D721Med (cell line): ENCODE data around the gene RPS2.

ENCODE experiments used
- DNase-seq: peaks from one replicate; pipeline ENCODE4 v3.0.0; 2011; ENCODE audit warnings: low spot score; ENCODE audit not compliant: insufficient read length
- FAIRE-seq: peaks from 2 replicates; lab custom pipeline; 2011; peaks lifted over from hg19 to GRCh38; lab: Jason Lieb, UNC
- TF ChIP-seq, protein P1 (sequence below): IDR thresholded peaks from 2 replicates; pipeline ENCODE4 v1.5.1; 2012; ENCODE audit warnings: mild to moderate bottlenecking, control low read depth; ENCODE audit not compliant: insufficient read depth; ENCODE audit errors: missing control alignments

The RPS2 gene

GRCh38 chr16:1983544-1984346 lies 19.1 kb upstream of the RPS2 start, which contains the start of gene GFER:
Gene GFER, plus strand, starts transcription at chr16:1984193. Its CDS starts 26 bp downstream, at chr16:1984219.
- TF ChIP-seq, protein P1, sequence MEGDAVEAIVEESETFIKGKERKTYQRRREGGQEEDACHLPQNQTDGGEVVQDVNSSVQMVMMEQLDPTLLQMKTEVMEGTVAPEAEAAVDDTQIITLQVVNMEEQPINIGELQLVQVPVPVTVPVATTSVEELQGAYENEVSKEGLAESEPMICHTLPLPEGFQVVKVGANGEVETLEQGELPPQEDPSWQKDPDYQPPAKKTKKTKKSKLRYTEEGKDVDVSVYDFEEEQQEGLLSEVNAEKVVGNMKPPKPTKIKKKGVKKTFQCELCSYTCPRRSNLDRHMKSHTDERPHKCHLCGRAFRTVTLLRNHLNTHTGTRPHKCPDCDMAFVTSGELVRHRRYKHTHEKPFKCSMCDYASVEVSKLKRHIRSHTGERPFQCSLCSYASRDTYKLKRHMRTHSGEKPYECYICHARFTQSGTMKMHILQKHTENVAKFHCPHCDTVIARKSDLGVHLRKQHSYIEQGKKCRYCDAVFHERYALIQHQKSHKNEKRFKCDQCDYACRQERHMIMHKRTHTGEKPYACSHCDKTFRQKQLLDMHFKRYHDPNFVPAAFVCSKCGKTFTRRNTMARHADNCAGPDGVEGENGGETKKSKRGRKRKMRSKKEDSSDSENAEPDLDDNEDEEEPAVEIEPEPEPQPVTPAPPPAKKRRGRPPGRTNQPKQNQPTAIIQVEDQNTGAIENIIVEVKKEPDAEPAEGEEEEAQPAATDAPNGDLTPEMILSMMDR = peak; percentile 36

GRCh38 chr16:1982991-1983543 lies 18.4 kb upstream of the RPS2 start:
- FAIRE-seq = no peak
- TF ChIP-seq, protein P1 = no peak
- DNase-seq = no peak

More at GRCh38 chr16:1983544-1984346, 19.1 kb upstream of the RPS2 start, which contains the start of gene GFER:
- no peak for FAIRE-seq
- DNase-seq = peak; percentile 99

DNA sequence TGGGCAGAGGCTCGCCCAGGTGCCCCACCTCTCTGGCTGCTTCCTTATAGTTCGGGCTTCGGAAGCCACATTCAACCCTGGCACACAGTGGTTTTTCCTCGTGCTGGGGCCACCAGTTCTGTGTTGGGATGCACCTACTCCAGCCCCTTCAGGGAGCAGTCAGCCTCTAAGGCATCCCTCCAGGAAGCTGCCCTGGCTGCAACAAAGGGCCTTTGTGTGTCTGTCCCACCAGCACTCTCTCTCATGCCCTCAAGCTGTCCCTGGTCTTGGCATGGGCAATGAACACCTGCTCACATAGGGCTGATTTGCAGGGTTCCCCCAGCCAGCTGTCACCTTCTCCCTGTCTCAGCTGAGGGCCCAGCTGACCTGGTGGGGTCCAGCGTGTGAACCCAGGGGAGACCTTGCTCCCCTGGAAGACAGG lies 17.4 kb upstream of the RPS2 start:
- TF ChIP-seq, protein P1 = no peak
- FAIRE-seq (no peak), DNase-seq (no peak)

DNA sequence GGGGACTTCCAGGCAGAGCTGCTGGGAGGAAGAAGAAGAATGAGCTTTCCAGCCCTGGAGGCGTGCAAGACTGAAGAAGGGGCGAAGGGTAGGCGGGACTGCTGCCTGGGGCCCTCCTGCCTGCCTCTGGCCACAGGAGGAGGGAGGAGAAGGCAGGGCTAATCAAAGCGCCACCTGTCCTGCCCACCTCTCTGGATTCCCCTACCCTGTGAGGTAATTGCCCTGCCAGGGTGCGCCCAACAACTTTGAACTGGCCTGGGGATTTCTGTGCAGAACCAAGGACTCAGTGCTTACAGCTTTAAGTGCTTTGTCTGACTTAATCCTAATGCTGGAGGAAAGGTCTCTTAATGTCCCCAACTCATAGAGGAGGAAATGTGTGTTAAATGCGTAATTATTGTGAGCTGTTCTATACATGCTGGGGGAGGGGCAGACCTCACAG lies 16.8 kb upstream of the RPS2 start, which contains the start of gene NOXO1:
Gene NOXO1 (minus strand): TSS at position 72 of the 439 bp plus-strand sequence. CDS start 290 bp downstream, outside the sequence.
- TF ChIP-seq, protein P1 = no peak
- DNase-seq = no peak
- no peak for FAIRE-seq

GRCh38 chr16:1980770-1981087 lies 16.1 kb upstream of the RPS2 start:
- DNase-seq (no peak), FAIRE-seq (no peak)
- TF ChIP-seq, protein P1 = no peak

DNA sequence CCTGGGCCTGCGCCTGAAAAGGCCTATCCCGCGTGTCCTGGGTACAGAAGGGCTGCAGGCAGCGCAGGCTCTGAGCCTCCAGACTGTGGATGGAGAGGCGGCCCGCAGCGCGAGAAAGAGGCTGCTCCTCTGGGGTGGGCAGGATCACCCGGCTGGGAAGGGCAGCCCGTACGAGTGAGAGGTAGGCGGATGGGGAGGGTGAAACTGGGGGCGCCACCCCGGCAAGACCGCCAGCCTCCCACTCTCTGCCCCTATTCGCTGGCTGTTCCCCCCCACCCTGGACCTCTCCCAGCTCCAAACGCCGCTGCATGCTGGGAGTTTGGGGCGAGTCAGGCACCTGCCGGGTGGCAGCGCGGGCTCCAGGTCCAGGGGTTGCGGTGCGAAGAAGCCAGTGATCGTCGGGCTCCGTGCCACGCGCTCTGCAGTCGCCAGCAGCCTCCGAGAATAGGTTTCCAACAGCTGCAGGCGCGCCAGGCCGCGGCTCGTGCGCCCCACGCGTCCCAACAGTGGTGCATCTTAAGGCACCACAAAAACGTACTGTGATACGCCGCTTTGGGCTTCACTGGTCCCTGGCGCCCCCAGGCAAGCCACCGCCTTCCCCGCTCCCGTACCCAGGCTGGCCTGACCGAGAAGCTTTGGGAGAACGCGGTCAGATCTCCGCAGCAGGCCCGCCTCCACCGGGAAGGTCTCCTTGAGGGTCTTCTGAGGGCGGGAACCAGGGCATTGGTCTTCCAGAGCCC lies 15.6 kb upstream of the RPS2 start:
- TF ChIP-seq, protein P1 = no peak
- no peak for FAIRE-seq
- no peak for DNase-seq
